HepG2 (cell line): ENCODE measurements around the gene AHSG. TPM values are rescaled to one million over a fixed set of nuclear protein-coding genes. Genes with fewer than 3 reads are reported as not detected.

Experiments
- ATAC-seq: fragments of 200-7000 bp; cut with Tn5 transposase; 3 replicates; pipeline ENCODE4 v1.9.1; 2020; ENCODE audit warnings: mild to moderate bottlenecking, moderate library complexity
- BruUV-seq: library from RNA; stranded (reverse); fragments of 400-500 nt; replicated peaks from 2 replicates; lab custom pipeline; 2021; lab: Mats Ljungman, UMichigan
- CTCF ChIA-PET: fragments of 300-600 bp; formaldehyde crosslinking; extraction: SDS; loops from one replicate; lab custom pipeline; 2021; ENCODE audit warnings: low total read pairs, inconsistent platforms, low intra/inter-chr PET ratio; lab: Yijun Ruan, JAX
- POLR2A ChIA-PET: fragments of 350-600 bp; sonication (Branson Sonifier 250); formaldehyde crosslinking; loops from one replicate; lab custom pipeline; 2020; ENCODE audit warnings: antibody characterized with exemption, inconsistent platforms; lab: Yijun Ruan, JAX
- DNase-seq: peaks from one replicate; pipeline ENCODE4 v3.0.0-alpha.2; 2015; ENCODE audit warnings: low spot score
- FAIRE-seq: peaks from 3 replicates; lab custom pipeline; 2011; peaks lifted over from hg19 to GRCh38; lab: Jason Lieb, UNC
- H2AFZ ChIP-seq: one replicate; pipeline ENCODE4 v1.6.1; 2011; ENCODE audit warnings: low read length, inconsistent platforms
- H3K27ac ChIP-seq: fragments of 300-600 bp; 3 replicates; pipeline ENCODE4 v1.8.0; 2011; ENCODE audit warnings: mixed run types, mild to moderate bottlenecking, mixed read lengths, low read length, inconsistent platforms; ENCODE audit not compliant: insufficient read depth; ENCODE audit errors: extremely low read length
- H3K27me3 ChIP-seq, 2 experiments: fragments of 200-600 bp in 1 of 2; 2 replicates in 1 of 2; 3 replicates in 1 of 2; pipeline versions ENCODE4 v1.6.0 to v1.8.0; 2011; ENCODE audit warnings: low read length in 2 of 2, mild to moderate bottlenecking in 2 of 2, moderate library complexity in 2 of 2, inconsistent platforms in 1 of 2; ENCODE audit not compliant: insufficient read depth in 2 of 2, control insufficient read depth in 1 of 2
- H3K36me3 ChIP-seq, 2 experiments: fragments of 200-600 bp in 1 of 2; replicated peaks in 1 of 2; 2 replicates in 1 of 2; 3 replicates in 1 of 2; pipeline versions ENCODE4 v1.5.1 to v1.8.0; 2011; ENCODE audit warnings: low read length in 2 of 2, inconsistent platforms in 1 of 2; ENCODE audit not compliant: insufficient read depth in 2 of 2, control insufficient read depth in 1 of 2
- H3K4me1 ChIP-seq: 2 replicates; pipeline ENCODE4 v1.5.1; 2012; ENCODE audit warnings: low read length, inconsistent platforms; ENCODE audit not compliant: insufficient read depth
- H3K4me2 ChIP-seq: 2 replicates; pipeline ENCODE4 v1.6.0; 2011; ENCODE audit warnings: low read depth, low read length, inconsistent platforms
- H3K4me3 ChIP-seq, 3 experiments: fragments of 200-600 bp in 1 of 3; sonication (generic), shearing (Covaris generic) in 1 of 3; replicated peaks in 1 of 3; 2 replicates each; pipeline ENCODE4 v1.5.1; 2011 to 2016; ENCODE audit warnings: low read length in 3 of 3, inconsistent platforms in 2 of 3, low read depth in 2 of 3, mild to moderate bottlenecking in 2 of 3, control low read depth in 1 of 3, mixed read lengths in 1 of 3; ENCODE audit not compliant: insufficient read depth in 1 of 3
- H3K79me2 ChIP-seq: one replicate; pipeline ENCODE4 v1.6.1; 2011; ENCODE audit warnings: low read length, inconsistent platforms; ENCODE audit not compliant: insufficient read depth
- H3K9ac ChIP-seq: 2 replicates; pipeline ENCODE4 v1.6.0; 2011; ENCODE audit warnings: mild to moderate bottlenecking, low read depth, low read length, inconsistent platforms; ENCODE audit not compliant: insufficient read depth
- H3K9me3 ChIP-seq: 2 replicates; pipeline ENCODE4 v1.5.1; 2012; ENCODE audit warnings: mild to moderate bottlenecking, low read length
- H4K20me1 ChIP-seq: 2 replicates; pipeline ENCODE4 v1.6.0; 2011; ENCODE audit warnings: inconsistent platforms, mild to moderate bottlenecking, low read length, moderate library complexity; ENCODE audit not compliant: insufficient read depth
- BRD4 ChIP-seq: sonication (generic); formaldehyde crosslinking; IDR thresholded peaks from 2 replicates; pipeline ENCODE4 v1.4.0; 2020; ENCODE audit warnings: missing genetic modification reagents
- CEBPB ChIP-seq: IDR thresholded peaks from 2 replicates; pipeline ENCODE4 v1.6.1; 2011; ENCODE audit warnings: low read depth, low read length, improper control_type of control experiment, borderline replicate concordance
- DMAP1 ChIP-seq: IDR thresholded peaks from 2 replicates; pipeline ENCODE4 v1.6.1; 2016
- GATAD2A ChIP-seq: IDR thresholded peaks from 2 replicates; pipeline ENCODE4 v1.6.1; 2016
- GPBP1L1 ChIP-seq: sonication (generic); formaldehyde crosslinking; IDR thresholded peaks from 2 replicates; pipeline ENCODE4 v1.5.0; 2020; ENCODE audit warnings: mild to moderate bottlenecking, missing genetic modification reagents
- HMGXB4 ChIP-seq, 2 experiments: sonication (generic) in 1 of 2; formaldehyde crosslinking in 1 of 2; IDR thresholded peaks; 2 replicates each; pipeline versions ENCODE4 v1.4.0 to v1.6.1; 2018 to 2020; ENCODE audit warnings: missing genetic modification reagents in 2 of 2, borderline replicate concordance in 1 of 2, low read depth in 1 of 2, mild to moderate bottlenecking in 1 of 2, missing biosample characterization in 1 of 2
- MAFG ChIP-seq: sonication (generic); formaldehyde crosslinking; IDR thresholded peaks from 2 replicates; pipeline ENCODE4 v1.5.1; 2020; ENCODE audit warnings: mild to moderate bottlenecking, missing genetic modification reagents
- MTF1 ChIP-seq: sonication (generic); formaldehyde crosslinking; IDR thresholded peaks from 2 replicates; pipeline ENCODE4 v1.5.0; 2020; ENCODE audit warnings: missing genetic modification reagents
- NFE2L1 ChIP-seq: sonication (generic); formaldehyde crosslinking; IDR thresholded peaks from 2 replicates; pipeline ENCODE4 v1.4.0; 2020; ENCODE audit warnings: missing genetic modification reagents, mild to moderate bottlenecking, borderline replicate concordance
- NR3C1 ChIP-seq: sonication (generic); formaldehyde crosslinking; IDR thresholded peaks from 2 replicates; pipeline ENCODE4 v1.4.0; 2020; ENCODE audit warnings: missing genetic modification reagents
- RBFOX2 ChIP-seq: fragments of 200-400 bp; formaldehyde crosslinking; IDR thresholded peaks from 2 replicates; pipeline ENCODE4 v1.6.1; 2017; ENCODE audit warnings: low read depth, mild to moderate bottlenecking, low read length
- RBM39 ChIP-seq: fragments of 200-400 bp; formaldehyde crosslinking; IDR thresholded peaks from one replicate; pipeline ENCODE4 v1.6.1; 2018; ENCODE audit warnings: antibody characterized with exemption, mild to moderate bottlenecking, low read depth, low read length; ENCODE audit not compliant: poor library complexity, severe bottlenecking
- TCF7L2 ChIP-seq: IDR thresholded peaks from 2 replicates; pipeline ENCODE4 v1.6.1; 2011; ENCODE audit warnings: mild to moderate bottlenecking, low read depth, low read length, moderate library complexity
- THAP7 ChIP-seq: sonication (generic); formaldehyde crosslinking; IDR thresholded peaks from 2 replicates; pipeline ENCODE4 v1.8.1; 2023; ENCODE audit warnings: mild to moderate bottlenecking, missing genetic modification reagents
- USF2 ChIP-seq, 2 experiments: sonication (generic) in 1 of 2; formaldehyde crosslinking in 1 of 2; IDR thresholded peaks; 2 replicates each; pipeline versions ENCODE4 v1.5.1 to v1.6.1; 2011 to 2020; ENCODE audit warnings: borderline replicate concordance in 1 of 2, low read depth in 1 of 2, low read length in 1 of 2, mild to moderate bottlenecking in 1 of 2, missing genetic modification reagents in 1 of 2, moderate library complexity in 1 of 2
- ZNF335 ChIP-seq: sonication (generic); formaldehyde crosslinking; IDR thresholded peaks from 2 replicates; pipeline ENCODE4 v1.4.0; 2020; ENCODE audit warnings: missing genetic modification reagents
- ZNF414 ChIP-seq: sonication (generic); formaldehyde crosslinking; IDR thresholded peaks from 2 replicates; pipeline ENCODE4 v1.5.0; 2020; ENCODE audit warnings: missing genetic modification reagents
- ZNF709 ChIP-seq: sonication (generic); formaldehyde crosslinking; IDR thresholded peaks from 2 replicates; pipeline ENCODE4 v1.5.0; 2020; ENCODE audit warnings: mild to moderate bottlenecking, missing genetic modification reagents
- ZNF740 ChIP-seq: sonication (generic); formaldehyde crosslinking; IDR thresholded peaks from 2 replicates; pipeline ENCODE4 v1.4.0; 2020; ENCODE audit warnings: missing genetic modification reagents
- WGBS: methylation state at CpG from one replicate; pipeline ENCODE4 v1.1.6; 2017; ENCODE audit warnings: low lambda C conversion rate; 5-methylcytosine and 5-hydroxymethylcytosine counted together
- in situ Hi-C: cut with HindIII; loops from 2 replicates; pipeline ENCODE4 v1.10.0; 2017; ENCODE audit warnings: low pct_unique_long_range_greater_than_20kb; ENCODE audit not compliant: extremely low pct_ligation_motif_present
- intact Hi-C: fragments of 100-400 bp; cut with micrococcal nuclease; formaldehyde crosslinking; loops from one replicate; pipeline ENCODE4 v1.10.0; 2022; ENCODE audit not compliant: unreplicated experiment
- polyA plus RNA-seq, 8 experiments: library from polyadenylated mRNA; depleted of rRNA in 3 of 8; stranded (reverse) in 7 of 8; unstranded in 1 of 8; fragments of >200 nt; fragmentation: Illumina TruSeq in 4 of 8; extraction: Trizol in 4 of 8; gene quantifications; 2 replicates each; pipeline versions ENCODE4 v1.2.1 to v1.2.3, GENCODE V29; 2011 to 2016; ENCODE audit warnings: low read depth in 4 of 8, missing spikeins in 1 of 8, mixed read lengths in 1 of 8; ENCODE audit not compliant: insufficient read depth in 1 of 8
- total RNA-seq, 5 experiments: library from RNA; depleted of rRNA; stranded (reverse); fragments of >200 nt; fragmentation: Illumina TruSeq; extraction: Trizol; gene quantifications; 2 replicates each; pipeline ENCODE4 v1.2.3, GENCODE V29; 2016; ENCODE audit warnings: low read depth in 1 of 5

Gene AHSG
- total and polyA plus RNA-seq, 2 of the 13 experiments (the other 11 are each of a cell fraction or from before 2014, with no cell fraction given), result 2,043 to 19,152 TPM

- Histone ChIP-seq H4K20me1 (no peaks in the 10 kb centered on the region), H3K27ac (no peak overlapping the region), H3K27me3 (no peaks in the 10 kb centered on the region), H3K4me3 (no peak overlapping the region), H3K79me2 (no peaks in the 10 kb centered on the region), H2AFZ (no peak overlapping the region), H3K9me3 (no peaks in the 10 kb centered on the region), H3K4me1 (no peaks in the 10 kb centered on the region), H3K4me2 (no peak overlapping the region), H3K36me3 (no peaks in the 10 kb centered on the region), H3K9ac (no peak overlapping the region)
- CTCF ChIA-PET, result no interaction called here
- in situ Hi-C loops (no loop called here), intact Hi-C loops (no loop called here)
- 84% methylated on average over 4 of the region's 4 CpGs for WGBS
- BruUV-seq, result no TSS peak
- ATAC-seq, result no peak
- DNase-seq, result no peak
- no peak for FAIRE-seq
- TF ChIP-seq GATAD2A, result no peak
- TF ChIP-seq NFE2L1 (CRISPR knock-in tag), result no peak
- no peak for TF ChIP-seq ZNF740 (CRISPR knock-in tag)
- TF ChIP-seq USF2 (IDR thresholded peaks at IDR 0.05; ENCODE audit: low read depth, low read length), result no peak
- no peak for TF ChIP-seq USF2 (CRISPR knock-in tag; IDR thresholded peaks at IDR 0.05; ENCODE audit: borderline replicate concordance)
- no peak for TF ChIP-seq HMGXB4 (CRISPR knock-in tag; IDR thresholded peaks at IDR 0.05; ENCODE audit: borderline replicate concordance in 1 of 2, low read depth in 1 of 2)
- no peak for TF ChIP-seq RBFOX2
- TF ChIP-seq CEBPB, result no peak
- no peak for TF ChIP-seq ZNF335 (CRISPR knock-in tag)
- TF ChIP-seq NR3C1 (CRISPR knock-in tag), result no peak
- TF ChIP-seq MAFG, result no peak
- TF ChIP-seq TCF7L2, result no peak
- TF ChIP-seq THAP7 (CRISPR knock-in tag), result no peak
- TF ChIP-seq BRD4 (CRISPR knock-in tag), result no peak
- no peak for TF ChIP-seq ZNF414 (CRISPR knock-in tag)
- no peak for TF ChIP-seq GPBP1L1 (CRISPR knock-in tag)
- TF ChIP-seq ZNF709, result no peak
- TF ChIP-seq RBM39, result no peak
- TF ChIP-seq MTF1, result no peak
- TF ChIP-seq DMAP1, result no peak
- POLR2A ChIA-PET, result no interaction called here
Observed at GRCh38 chr3:186646106-186646505, 33.2 kb downstream of the AHSG start.
